Heart left ventricle (tissue), 13 donors: ENCODE results near the gene PAFAH1B2.

Experiments used
- POLR2A ChIP-seq, 2 donors: fragments of 450-650 bp; IDR thresholded peaks; one replicate each; pipeline ENCODE4 v1.6.1; 2017; ENCODE audit warnings: antibody characterized with exemption in 2 of 2, mild to moderate bottlenecking in 2 of 2, moderate library complexity in 2 of 2
- TF ChIP-seq, protein P1 (sequence below), 12 donors: fragments of 200-600 bp; sonication (generic) in 4 of 12; IDR thresholded peaks; one replicate each; pipeline versions ENCODE4 v1.5.0 to v1.8.0; 2018 to 2022; ENCODE audit warnings: antibody characterized with exemption in 12 of 12, mild to moderate bottlenecking in 5 of 12
- donor health status: ischemic (EF 13 %, LVEDD 7.1; RV severe dilation, severe dysfunction).
- donor health status: DM: no; HTN: yes; CAD: no.
- donor health status: DM: no; HTN: no; CAD: no.
- donor health status: ischemic (EF 25% LVEDD 6.9; RV normal size, moderate dysfunction).
- donor health status: ischemic (EF 25% LVEDD 5.7; RV mildly dilated, moderate dysfunction).
- donor health status: ischemic (EF 35%, LVEDD 5.7; RV mildly dilated, moderate dysfunction).
- donor health status: nonischemic (EF 11% LVEDD 7.7; RV severe dilation, severe dysfunction).
- donor health status: DM: yes; HTN: yes; CAD: no.
- donor health status: PGD.
- donor health status: ischemic (EF 29% LVEDD 5.4; RV normal size, mild dysfunction).
- donor health status: nonischemic (EF 23%, LVEDD 6.1; RV moderate dilation, normal function).

GRCh38 chr11:117203069-117203407 lies 59.0 kb downstream of the PAFAH1B2 start:
- TF ChIP-seq, protein P1, sequence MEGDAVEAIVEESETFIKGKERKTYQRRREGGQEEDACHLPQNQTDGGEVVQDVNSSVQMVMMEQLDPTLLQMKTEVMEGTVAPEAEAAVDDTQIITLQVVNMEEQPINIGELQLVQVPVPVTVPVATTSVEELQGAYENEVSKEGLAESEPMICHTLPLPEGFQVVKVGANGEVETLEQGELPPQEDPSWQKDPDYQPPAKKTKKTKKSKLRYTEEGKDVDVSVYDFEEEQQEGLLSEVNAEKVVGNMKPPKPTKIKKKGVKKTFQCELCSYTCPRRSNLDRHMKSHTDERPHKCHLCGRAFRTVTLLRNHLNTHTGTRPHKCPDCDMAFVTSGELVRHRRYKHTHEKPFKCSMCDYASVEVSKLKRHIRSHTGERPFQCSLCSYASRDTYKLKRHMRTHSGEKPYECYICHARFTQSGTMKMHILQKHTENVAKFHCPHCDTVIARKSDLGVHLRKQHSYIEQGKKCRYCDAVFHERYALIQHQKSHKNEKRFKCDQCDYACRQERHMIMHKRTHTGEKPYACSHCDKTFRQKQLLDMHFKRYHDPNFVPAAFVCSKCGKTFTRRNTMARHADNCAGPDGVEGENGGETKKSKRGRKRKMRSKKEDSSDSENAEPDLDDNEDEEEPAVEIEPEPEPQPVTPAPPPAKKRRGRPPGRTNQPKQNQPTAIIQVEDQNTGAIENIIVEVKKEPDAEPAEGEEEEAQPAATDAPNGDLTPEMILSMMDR (IDR thresholded peaks at IDR 0.05), result no peak
- no peak for TF ChIP-seq POLR2A (IDR thresholded peaks at IDR 0.05)
